ENCODE results near the gene ADGRD1.

Gene ADGRD1

GRCh38 chr12:131096681-131097181, 143.0 kb downstream of the ADGRD1 start:
- 86 to 92% methylated on average over 13 of the region's 13 CpGs for WGBS, 2 experiments
- Histone ChIP-seq H3K4me3 (ENCODE audit: insufficient read depth, low read depth, low read length) (no peak overlapping the region), H3K4me1 (ENCODE audit: control insufficient read depth, insufficient read depth, low read length) (no peaks in the 10 kb centered on the region), H3K27ac (ENCODE audit: insufficient read depth, low read depth, low read length, poor library complexity, severe bottlenecking) (no peak overlapping the region), H3K27me3 (ENCODE audit: control insufficient read depth, insufficient read depth, low read length, poor library complexity, severe bottlenecking) (no peaks in the 10 kb centered on the region), H3K36me3 (ENCODE audit: control insufficient read depth, insufficient read depth, low read length) (no peaks in the 10 kb centered on the region), H3K9me3 (ENCODE audit: control insufficient read depth, low read length) (no peaks in the 10 kb centered on the region)

GRCh38 chr12:131097202-131098177, 143.8 kb downstream of the ADGRD1 start:
- H3K27ac ChIP-seq (ENCODE audit: insufficient read depth, low read depth, low read length, poor library complexity, severe bottlenecking), result no peak overlapping the region

GRCh38 chr12:131098178-131098981, 144.7 kb downstream of the ADGRD1 start:
- WGBS, 2 experiments, result 92 to 95% methylated on average over 19 of the region's 19 CpGs
- Histone ChIP-seq H3K4me1 (ENCODE audit: control insufficient read depth, insufficient read depth, low read length) (peaks cover 7% of the 10 kb centered on the region), H3K27me3 (ENCODE audit: control insufficient read depth, insufficient read depth, low read length, poor library complexity, severe bottlenecking) (no peaks in the 10 kb centered on the region), H3K4me3 (ENCODE audit: insufficient read depth, low read depth, low read length) (no peak overlapping the region), H3K27ac (ENCODE audit: insufficient read depth, low read depth, low read length, poor library complexity, severe bottlenecking) (no peak overlapping the region), H3K9me3 (ENCODE audit: control insufficient read depth, low read length) (no peaks in the 10 kb centered on the region), H3K36me3 (ENCODE audit: control insufficient read depth, insufficient read depth, low read length) (no peaks in the 10 kb centered on the region)

More at GRCh38 chr12:131097202-131098177, 143.8 kb downstream of the ADGRD1 start:
- Histone ChIP-seq H3K9me3 (ENCODE audit: control insufficient read depth, low read length) (no peaks in the 10 kb centered on the region), H3K27me3 (ENCODE audit: control insufficient read depth, insufficient read depth, low read length, poor library complexity, severe bottlenecking) (no peaks in the 10 kb centered on the region), H3K4me3 (ENCODE audit: insufficient read depth, low read depth, low read length) (no peak overlapping the region), H3K4me1 (ENCODE audit: control insufficient read depth, insufficient read depth, low read length) (no peaks in the 10 kb centered on the region), H3K36me3 (ENCODE audit: control insufficient read depth, insufficient read depth, low read length) (no peaks in the 10 kb centered on the region)
- WGBS, 2 experiments, result 89% methylated on average over 31 of the region's 31 CpGs

- 91 to 94% methylated on average over 5 of the region's 5 CpGs for WGBS, 2 experiments
- H3K36me3 ChIP-seq (ENCODE audit: control insufficient read depth, insufficient read depth, low read length), result no peaks in the 10 kb centered on the region
- H3K27me3 ChIP-seq (ENCODE audit: control insufficient read depth, insufficient read depth, low read length, poor library complexity, severe bottlenecking), result no peaks in the 10 kb centered on the region
- no peak overlapping the region for H3K27ac ChIP-seq (ENCODE audit: insufficient read depth, low read depth, low read length, poor library complexity, severe bottlenecking)
- no peaks in the 10 kb centered on the region for H3K9me3 ChIP-seq (ENCODE audit: control insufficient read depth, low read length)
- peaks cover 17% of the 10 kb centered on the region for H3K4me1 ChIP-seq (ENCODE audit: control insufficient read depth, insufficient read depth, low read length)
- H3K4me3 ChIP-seq (ENCODE audit: insufficient read depth, low read depth, low read length), result no peak overlapping the region
Observed at GRCh38 chr12:131100031-131100674, 146.4 kb downstream of the ADGRD1 start.

- Histone ChIP-seq H3K27me3 (ENCODE audit: control insufficient read depth, insufficient read depth, low read length, poor library complexity, severe bottlenecking) (no peaks in the 10 kb centered on the region), H3K4me3 (ENCODE audit: insufficient read depth, low read depth, low read length) (no peak overlapping the region), H3K36me3 (ENCODE audit: control insufficient read depth, insufficient read depth, low read length) (no peaks in the 10 kb centered on the region), H3K4me1 (ENCODE audit: control insufficient read depth, insufficient read depth, low read length) (peaks cover 17% of the 10 kb centered on the region), H3K9me3 (ENCODE audit: control insufficient read depth, low read length) (no peaks in the 10 kb centered on the region), H3K27ac (ENCODE audit: insufficient read depth, low read depth, low read length, poor library complexity, severe bottlenecking) (no peak overlapping the region)
- 96 to 97% methylated on average over 4 of the region's 4 CpGs for WGBS, 2 experiments
Observed at GRCh38 chr12:131101006-131101405, 147.3 kb downstream of the ADGRD1 start.

- Histone ChIP-seq H3K27ac (ENCODE audit: insufficient read depth, low read depth, low read length, poor library complexity, severe bottlenecking) (no peak overlapping the region), H3K4me3 (ENCODE audit: insufficient read depth, low read depth, low read length) (no peak overlapping the region), H3K36me3 (ENCODE audit: control insufficient read depth, insufficient read depth, low read length) (no peaks in the 10 kb centered on the region), H3K27me3 (ENCODE audit: control insufficient read depth, insufficient read depth, low read length, poor library complexity, severe bottlenecking) (no peaks in the 10 kb centered on the region), H3K4me1 (ENCODE audit: control insufficient read depth, insufficient read depth, low read length) (peaks cover 17% of the 10 kb centered on the region), H3K9me3 (ENCODE audit: control insufficient read depth, low read length) (no peaks in the 10 kb centered on the region)
- 95% methylated on average over 13 of the region's 13 CpGs for WGBS, 2 experiments
Observed at GRCh38 chr12:131101703-131102492, 148.2 kb downstream of the ADGRD1 start.

GRCh38 chr12:131102493-131102931, 148.8 kb downstream of the ADGRD1 start:
- WGBS, 2 experiments, result 94% methylated on average over 10 of the region's 10 CpGs
- Histone ChIP-seq H3K9me3 (ENCODE audit: control insufficient read depth, low read length) (no peaks in the 10 kb centered on the region), H3K27ac (ENCODE audit: insufficient read depth, low read depth, low read length, poor library complexity, severe bottlenecking) (no peak overlapping the region), H3K4me3 (ENCODE audit: insufficient read depth, low read depth, low read length) (no peak overlapping the region), H3K36me3 (ENCODE audit: control insufficient read depth, insufficient read depth, low read length) (no peaks in the 10 kb centered on the region), H3K27me3 (ENCODE audit: control insufficient read depth, insufficient read depth, low read length, poor library complexity, severe bottlenecking) (no peaks in the 10 kb centered on the region), H3K4me1 (ENCODE audit: control insufficient read depth, insufficient read depth, low read length) (peaks cover 17% of the 10 kb centered on the region)

GRCh38 chr12:131102991-131103668, 149.4 kb downstream of the ADGRD1 start:
- no peaks in the 10 kb centered on the region for H3K27me3 ChIP-seq (ENCODE audit: control insufficient read depth, insufficient read depth, low read length, poor library complexity, severe bottlenecking)
- 79 to 81% methylated on average over 19 of the region's 19 CpGs for WGBS, 2 experiments
- no peaks in the 10 kb centered on the region for H3K9me3 ChIP-seq (ENCODE audit: control insufficient read depth, low read length)
- H3K27ac ChIP-seq (ENCODE audit: insufficient read depth, low read depth, low read length, poor library complexity, severe bottlenecking), result no peak overlapping the region
- no peaks in the 10 kb centered on the region for H3K36me3 ChIP-seq (ENCODE audit: control insufficient read depth, insufficient read depth, low read length)
- H3K4me3 ChIP-seq (ENCODE audit: insufficient read depth, low read depth, low read length), result no peak overlapping the region
- peaks cover 17% of the 10 kb centered on the region for H3K4me1 ChIP-seq (ENCODE audit: control insufficient read depth, insufficient read depth, low read length)

All from ectodermal cell (in vitro differentiated cells).